ENCODE measurements around the gene DNASE1L1.

- TF ChIP-seq CTCF (IDR thresholded peaks at IDR 0.05) (no peak), EZH2 (IDR thresholded peaks at IDR 0.05) (no peak)
Measured at GRCh38 chrX:154358829-154359228, 50.2 kb downstream of the DNASE1L1 start.
